ENCODE results near the gene ZNF256. TPM values are rescaled to one million over a fixed set of nuclear protein-coding genes. Genes with fewer than 3 reads are reported as not detected.

The ZNF256 gene
- total and polyA plus RNA-seq, 9 donors, result 2.8 to 13.1 (median 8.1) TPM

DNA sequence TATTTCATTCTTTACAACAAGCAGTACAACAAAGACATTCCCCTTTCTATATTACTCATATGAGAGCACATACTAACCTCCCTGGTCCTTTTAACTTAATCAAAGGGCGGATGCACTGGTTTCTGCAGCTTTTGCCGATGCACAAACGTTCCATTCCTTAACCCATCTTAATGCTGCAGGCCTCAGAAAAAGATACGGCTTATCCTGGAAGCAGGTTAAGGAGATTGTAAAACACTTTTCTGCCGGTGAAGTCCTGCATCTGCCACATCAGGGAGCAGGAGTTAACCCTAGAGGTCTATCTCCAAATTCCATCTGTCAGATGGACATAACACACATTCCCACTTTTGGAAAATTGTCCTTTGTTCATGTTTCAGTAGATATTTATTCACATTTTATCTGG is 47.2 kb downstream of the ZNF256 start:
- Histone ChIP-seq H3K9me3 (peaks cover 0 to 4% of the 10 kb centered on the region in 2 donors), H3K27ac (no peak overlapping the region), H3K27me3 (no peaks in the 10 kb centered on the region), H3K36me3 (no peaks in the 10 kb centered on the region), H3K4me1 (ENCODE audit: insufficient read depth) (no peaks in the 10 kb centered on the region), H3K4me3 (no peak overlapping the region)
- intact Hi-C loops (cut with DNase I), result no loop called here
- no peak for DNase-seq
- TF ChIP-seq, protein P1, sequence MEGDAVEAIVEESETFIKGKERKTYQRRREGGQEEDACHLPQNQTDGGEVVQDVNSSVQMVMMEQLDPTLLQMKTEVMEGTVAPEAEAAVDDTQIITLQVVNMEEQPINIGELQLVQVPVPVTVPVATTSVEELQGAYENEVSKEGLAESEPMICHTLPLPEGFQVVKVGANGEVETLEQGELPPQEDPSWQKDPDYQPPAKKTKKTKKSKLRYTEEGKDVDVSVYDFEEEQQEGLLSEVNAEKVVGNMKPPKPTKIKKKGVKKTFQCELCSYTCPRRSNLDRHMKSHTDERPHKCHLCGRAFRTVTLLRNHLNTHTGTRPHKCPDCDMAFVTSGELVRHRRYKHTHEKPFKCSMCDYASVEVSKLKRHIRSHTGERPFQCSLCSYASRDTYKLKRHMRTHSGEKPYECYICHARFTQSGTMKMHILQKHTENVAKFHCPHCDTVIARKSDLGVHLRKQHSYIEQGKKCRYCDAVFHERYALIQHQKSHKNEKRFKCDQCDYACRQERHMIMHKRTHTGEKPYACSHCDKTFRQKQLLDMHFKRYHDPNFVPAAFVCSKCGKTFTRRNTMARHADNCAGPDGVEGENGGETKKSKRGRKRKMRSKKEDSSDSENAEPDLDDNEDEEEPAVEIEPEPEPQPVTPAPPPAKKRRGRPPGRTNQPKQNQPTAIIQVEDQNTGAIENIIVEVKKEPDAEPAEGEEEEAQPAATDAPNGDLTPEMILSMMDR (IDR thresholded peaks at IDR 0.05), result no peak
- 23 to 36% (median 28%) methylated on average over 5 of the region's 5 CpGs for WGBS, 3 donors

Other genes starting within 250 kb of the ZNF256 start
- gene ZNF154, start 238.5 kb downstream of the ZNF256 start, total RNA-seq, result 10 to 100 TPM in 1 of 7 donors, 1 to 10 TPM in 6; 1.1 to 10.4 (median 2.4) TPM
- gene ZNF154, start 238.5 kb downstream of the ZNF256 start, polyA plus RNA-seq, result 1 to 10 TPM; 1.4 to 3.5 TPM
- 10 to 100 TPM in 1 of 7 donors, 1 to 10 TPM in 6; 1.5 to 13.2 (median 6.4) TPM for gene ZNF671, start 220.1 kb downstream of the ZNF256 start, total RNA-seq
- gene ZNF671, start 220.1 kb downstream of the ZNF256 start, polyA plus RNA-seq, result 1 to 10 TPM; 2.1 to 5.0 TPM
- 10 to 100 TPM; 11.0 to 25.9 (median 14.6) TPM for gene ZNF776, start 200.9 kb downstream of the ZNF256 start, total RNA-seq
- 10 to 100 TPM; 10.2 to 10.7 TPM for gene ZNF776, start 200.9 kb downstream of the ZNF256 start, polyA plus RNA-seq
- 10 to 100 TPM; 15.4 to 21.7 (median 17.2) TPM for gene ZNF586, start 178.0 kb downstream of the ZNF256 start, total RNA-seq
- gene ZNF586, start 178.0 kb downstream of the ZNF256 start, polyA plus RNA-seq, result 10 to 100 TPM in 1 of 2 donors, 1 to 10 TPM in 1; 7.9 to 11.8 TPM
- gene ZNF552, start 132.8 kb downstream of the ZNF256 start, total RNA-seq, result 1 to 10 TPM; 5.2 to 9.9 (median 7.2) TPM
- 1 to 10 TPM; 4.9 to 7.1 TPM for gene ZNF552, start 132.8 kb downstream of the ZNF256 start, polyA plus RNA-seq
- 10 to 100 TPM in 5 of 7 donors, 1 to 10 TPM in 2; 7.8 to 19.4 (median 12.5) TPM for gene ZNF587B, start 117.4 kb downstream of the ZNF256 start, total RNA-seq
- gene ZNF587B, start 117.4 kb downstream of the ZNF256 start, polyA plus RNA-seq, result 1 to 10 TPM; 4.0 to 4.6 TPM
- gene ZNF587, start 97.8 kb downstream of the ZNF256 start, total RNA-seq, result 10 to 100 TPM; 20.7 to 41.6 (median 39.4) TPM
- 10 to 100 TPM; 12.3 to 27.7 TPM for gene ZNF587, start 97.8 kb downstream of the ZNF256 start, polyA plus RNA-seq
- 10 to 100 TPM; 10.7 to 31.6 (median 15.5) TPM for gene ZNF814, start 58.7 kb downstream of the ZNF256 start, total RNA-seq
- gene ZNF814, start 58.7 kb downstream of the ZNF256 start, polyA plus RNA-seq, result 10 to 100 TPM in 1 of 2 donors, 1 to 10 TPM in 1; 4.6 to 10.3 TPM
- gene ZNF417, start 31.1 kb downstream of the ZNF256 start, total RNA-seq, result 10 to 100 TPM in 6 of 7 donors, 1 to 10 TPM in 1; 9.5 to 22.6 (median 20.4) TPM
- 10 to 100 TPM in 1 of 2 donors, 1 to 10 TPM in 1; 7.6 to 13.8 TPM for gene ZNF417, start 31.1 kb downstream of the ZNF256 start, polyA plus RNA-seq
- 10 to 100 TPM in 4 of 7 donors, 1 to 10 TPM in 3; 4.4 to 13.6 (median 10.5) TPM for gene ZNF418, start 12.3 kb downstream of the ZNF256 start, total RNA-seq
- gene ZNF418, start 12.3 kb downstream of the ZNF256 start, polyA plus RNA-seq, result 1 to 10 TPM; 3.4 to 4.8 TPM
- gene C19orf18, start 26.8 kb upstream of the ZNF256 start, total RNA-seq, result 1 to 10 TPM in 5 of 7 donors, under 1 TPM in 2; 0.36 to 2.4 (median 1.4) TPM
- 1 to 10 TPM in 1 of 2 donors, under 1 TPM in 1; 0.62 to 1.3 TPM for gene C19orf18, start 26.8 kb upstream of the ZNF256 start, polyA plus RNA-seq
- 10 to 100 TPM; 13.4 to 38.1 (median 28.0) TPM for gene ZNF606, start 55.1 kb upstream of the ZNF256 start, total RNA-seq
- gene ZNF606, start 55.1 kb upstream of the ZNF256 start, polyA plus RNA-seq, result 10 to 100 TPM in 1 of 2 donors, 1 to 10 TPM in 1; 7.3 to 14.5 TPM
- 1 to 10 TPM in 1 of 7 donors, under 1 TPM in 4, not detected in 2; 0.54 to 2.6 (median 0.78) TPM for gene ZSCAN1, start 86.3 kb upstream of the ZNF256 start, total RNA-seq
- under 1 TPM in 1 of 2 donors, not detected in 1; 0.38 TPM for gene ZSCAN1, start 86.3 kb upstream of the ZNF256 start, polyA plus RNA-seq
- 10 to 100 TPM in 6 of 7 donors, 1 to 10 TPM in 1; 9.0 to 17.5 (median 15.7) TPM for gene ZNF135, start 111.6 kb upstream of the ZNF256 start, total RNA-seq
- 10 to 100 TPM; 11.4 to 12.0 TPM for gene ZNF135, start 111.6 kb upstream of the ZNF256 start, polyA plus RNA-seq
- 100 to 1,000 TPM in 5 of 7 donors, 10 to 100 TPM in 2; 95.9 to 144 (median 119) TPM for gene ZSCAN18, start 150.5 kb upstream of the ZNF256 start, total RNA-seq
- gene ZSCAN18, start 150.5 kb upstream of the ZNF256 start, polyA plus RNA-seq, result 10 to 100 TPM; 32.1 to 93.3 TPM
- gene ZNF329, start 203.1 kb upstream of the ZNF256 start, total RNA-seq, result 10 to 100 TPM in 5 of 7 donors, 1 to 10 TPM in 2; 5.6 to 16.9 (median 13.5) TPM
- 10 to 100 TPM in 1 of 2 donors, 1 to 10 TPM in 1; 7.3 to 14.9 TPM for gene ZNF329, start 203.1 kb upstream of the ZNF256 start, polyA plus RNA-seq
- 10 to 100 TPM; 26.1 to 61.5 (median 45.3) TPM for gene ZNF274, start 235.4 kb upstream of the ZNF256 start, total RNA-seq
- 10 to 100 TPM; 20.4 to 22.4 TPM for gene ZNF274, start 235.4 kb upstream of the ZNF256 start, polyA plus RNA-seq